Activated CD4-positive, alpha-beta T cell treated with anti-CD3 and anti-CD28 coated beads, Interleukin-2, Interleukin-6, amounts not matched to agents 100 ng/mL and 50 ng/mL, durations not matched to agents 16 hours and 8 hours (primary cell): ENCODE results near the gene ZDHHC12.
A peak's percentile ranks its signal among the peaks of the same experiment; 100 is the strongest.
"Not testable (repeated sequence)": the region's sequence is repeated elsewhere in the genome, so short reads cannot be mapped to it uniquely, and the experiment has no call there.

Experiments used
- DNase-seq: peaks from one replicate; pipeline ENCODE4 v3.0.0-alpha.2; 2020

Gene ZDHHC12

GRCh38 chr9:128706045-128706444 is 17.9 kb downstream of the ZDHHC12 start:
- DNase-seq: no peak

GRCh38 chr9:128705051-128705965 is 18.6 kb downstream of the ZDHHC12 start:
- no peak for DNase-seq

- no peak for DNase-seq
Observed at GRCh38 chr9:128704356-128704670, 19.6 kb downstream of the ZDHHC12 start.

- no peak for DNase-seq
Observed at GRCh38 chr9:128703616-128704355, 20.1 kb downstream of the ZDHHC12 start.

- DNase-seq: peak; percentile 53
Observed at GRCh38 chr9:128702949-128703615, 20.8 kb downstream of the ZDHHC12 start.

- peak; percentile 92 for DNase-seq
Observed at GRCh38 chr9:128702445-128702948, 21.4 kb downstream of the ZDHHC12 start, which contains the start of gene PKN3. PKN3 (plus strand) TSS chr9:128702503; CDS start chr9:128702916, 413 bp downstream.

GRCh38 chr9:128701227-128701854 is 22.6 kb downstream of the ZDHHC12 start:
- DNase-seq: no peak

- DNase-seq: not testable (repeated sequence)
Observed at GRCh38 chr9:128699096-128699795, 24.7 kb downstream of the ZDHHC12 start.

- no peak for DNase-seq
Observed at GRCh38 chr9:128696923-128697707, 26.8 kb downstream of the ZDHHC12 start.

- no peak for DNase-seq
Observed at GRCh38 chr9:128694344-128694743, 29.6 kb downstream of the ZDHHC12 start.

GRCh38 chr9:128693738-128694137 is 30.2 kb downstream of the ZDHHC12 start:
- DNase-seq: not testable (repeated sequence)

GRCh38 chr9:128690684-128691034 is 33.3 kb downstream of the ZDHHC12 start:
- DNase-seq: no peak

- peak; percentile 60 for DNase-seq
Observed at GRCh38 chr9:128689820-128690683, 33.9 kb downstream of the ZDHHC12 start.

GRCh38 chr9:128689293-128689774 is 34.6 kb downstream of the ZDHHC12 start:
- DNase-seq: no peak

GRCh38 chr9:128688501-128689292 is 35.2 kb downstream of the ZDHHC12 start, which contains the start of gene SET:
SET (plus strand) TSS chr9:128689222; CDS start chr9:128689583, 361 bp downstream.
- DNase-seq: peak; percentile 97

- DNase-seq: no peak
Observed at GRCh38 chr9:128687453-128687852, 36.5 kb downstream of the ZDHHC12 start.

GRCh38 chr9:128685636-128686489 is 38.1 kb downstream of the ZDHHC12 start:
- DNase-seq: peak; percentile 67
